HEK293T (cell line): Measurements from ENCODE around the gene C3.
A peak's percentile ranks its signal among the peaks of the same experiment; 100 is the strongest.

ENCODE experiments used
- BHLHE40 ChIP-seq: fragments of 450-650 bp; IDR thresholded peaks from 2 replicates; pipeline ENCODE4 v1.6.1; 2016; ENCODE audit warnings: mild to moderate bottlenecking, moderate library complexity, borderline replicate concordance
- ELF4 ChIP-seq: fragments of 450-650 bp; IDR thresholded peaks from 2 replicates; pipeline ENCODE4 v1.6.1; 2017; ENCODE audit warnings: antibody characterized with exemption
- FOXM1 ChIP-seq: fragments of 450-650 bp; IDR thresholded peaks from 2 replicates; pipeline ENCODE4 v1.6.1; 2017; ENCODE audit warnings: mild to moderate bottlenecking, borderline replicate concordance
- SP1 ChIP-seq: fragments of 450-650 bp; IDR thresholded peaks from 2 replicates; pipeline ENCODE4 v1.6.1; 2017
- ZNF384 ChIP-seq: fragments of 450-650 bp; IDR thresholded peaks from 2 replicates; pipeline ENCODE4 v1.6.1; 2016

DNA sequence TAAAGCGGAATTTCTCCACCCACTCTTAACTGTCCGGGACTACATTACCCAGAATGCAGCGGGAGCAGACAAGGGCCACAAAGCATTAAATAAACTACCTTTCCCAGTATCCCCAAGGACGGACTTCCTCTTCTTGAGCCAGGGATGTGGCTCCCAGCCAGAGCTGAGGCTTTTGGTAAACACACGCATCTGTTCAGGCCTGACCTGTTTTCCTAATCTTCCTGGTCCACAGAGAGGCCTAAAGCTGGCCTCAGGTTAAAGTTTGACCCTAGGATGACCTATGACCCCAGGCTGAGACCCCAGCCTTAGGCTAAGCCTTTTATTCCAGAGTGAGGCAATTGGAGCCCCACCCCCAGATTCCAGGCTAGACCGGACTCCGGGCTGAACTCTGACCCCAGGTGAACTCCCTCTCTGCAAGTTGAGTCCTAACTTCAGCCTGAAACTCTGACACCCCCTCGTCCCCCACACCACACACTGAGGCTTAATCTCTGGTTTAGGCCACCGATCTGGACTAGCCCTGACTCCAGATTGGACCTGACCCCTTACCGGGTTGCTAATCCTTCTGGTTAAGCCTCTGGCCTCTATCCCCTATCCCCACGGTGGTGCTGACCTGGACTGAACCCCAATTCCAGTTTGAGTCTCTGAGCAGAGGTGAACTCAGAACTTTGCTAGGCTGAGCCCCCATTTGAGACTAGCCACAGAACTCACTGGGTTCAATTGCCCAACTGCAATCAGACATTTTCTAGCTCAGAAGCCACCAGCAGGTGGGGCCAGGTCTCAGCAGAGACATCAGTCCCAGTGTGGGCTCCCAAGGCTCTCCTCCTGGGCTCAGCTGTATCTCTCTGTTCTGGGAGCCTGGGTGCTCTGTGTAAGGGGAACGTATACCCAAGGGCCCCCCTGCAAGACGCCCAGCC, 17.7 kb upstream of the C3 start:
- TF ChIP-seq SP1 (no peak), ZNF384 (no peak), FOXM1 (no peak), BHLHE40 (no peak), ELF4 (peak; percentile 75)
